GM19455 (cell line): Measurements from ENCODE around the gene GCA.

Experiments used
- ATAC-seq: cut with Tn5 transposase; IDR thresholded peaks from one replicate; pipeline ENCODE4 v1.9.1; 2021; ENCODE audit not compliant: unreplicated experiment

Gene GCA

GRCh38 chr2:162343824-162344616 lies at the start of gene GCA:
TSS of gene GCA (plus strand) at chr2:162344132. CDS start at chr2:162344249, 117 bp downstream.
- ATAC-seq, result peak; percentile 99

GRCh38 chr2:162295009-162295408 lies 48.9 kb upstream of the GCA start:
- ATAC-seq, result no peak

GRCh38 chr2:162297925-162298552 lies 45.9 kb upstream of the GCA start:
- peak; percentile 73 for ATAC-seq

- ATAC-seq, result no peak
These were observed 45.1 kb upstream of the GCA start for GRCh38 chr2:162298669-162299335.

- ATAC-seq, result no peak
These were observed 43.7 kb upstream of the GCA start for GRCh38 chr2:162300266-162300665.

- ATAC-seq, result peak; percentile 78
These were observed 42.7 kb upstream of the GCA start for GRCh38 chr2:162301151-162301804.

GRCh38 chr2:162301877-162302276 lies 42.1 kb upstream of the GCA start:
- no peak for ATAC-seq

- no peak for ATAC-seq
These were observed 38.0 kb upstream of the GCA start for GRCh38 chr2:162305901-162306300.

- ATAC-seq, result no peak
These were observed 35.0 kb upstream of the GCA start for GRCh38 chr2:162308747-162309503.

GRCh38 chr2:162312853-162313252 lies 31.1 kb upstream of the GCA start:
- no peak for ATAC-seq

GRCh38 chr2:162315938-162316337 lies 28.0 kb upstream of the GCA start:
- no peak for ATAC-seq

- no peak for ATAC-seq
These were observed 27.3 kb upstream of the GCA start for GRCh38 chr2:162316590-162316989.

- no peak for ATAC-seq
These were observed 26.7 kb upstream of the GCA start for GRCh38 chr2:162317058-162317742.

GRCh38 chr2:162317861-162318327 lies 26.0 kb upstream of the GCA start:
- peak; percentile 3 for ATAC-seq

GRCh38 chr2:162318328-162319180 lies 25.4 kb upstream of the GCA start, which contains the start of gene IFIH1:
TSS of gene IFIH1 (minus strand) at chr2:162318684. CDS start at chr2:162318307, 377 bp downstream.
- ATAC-seq, result peak; percentile 82

- ATAC-seq, result no peak
These were observed 22.9 kb upstream of the GCA start for GRCh38 chr2:162320864-162321517.

- no peak for ATAC-seq
These were observed 19.0 kb upstream of the GCA start for GRCh38 chr2:162324953-162325352.

GRCh38 chr2:162327134-162327769 lies 16.7 kb upstream of the GCA start:
- no peak for ATAC-seq
